MM.1S (cell line): ENCODE measurements around the gene MOB2.
"Not testable (repeated sequence)": the region's sequence is repeated elsewhere in the genome, so short reads cannot be mapped to it uniquely, and the experiment has no call there.

ENCODE experiments used
- DNase-seq: peaks from one replicate; pipeline ENCODE4 v3.0.0-alpha.2; 2015
- H2AFZ ChIP-seq: fragments of 300-600 bp; sonication (generic); 2 replicates; pipeline ENCODE4 v1.6.0; 2016; ENCODE audit warnings: antibody characterized with exemption, low read length
- H3F3A ChIP-seq: fragments of 300-600 bp; sonication (generic); 2 replicates; pipeline ENCODE4 v1.6.1; 2016; ENCODE audit warnings: mild to moderate bottlenecking, antibody characterized with exemption, low read length, moderate library complexity, mixed read lengths; ENCODE audit not compliant: insufficient read depth
- H3K27ac ChIP-seq: fragments of 300-600 bp; sonication (generic); 2 replicates; pipeline ENCODE4 v1.5.1; 2016; ENCODE audit warnings: mild to moderate bottlenecking, low read length
- H3K27me3 ChIP-seq: fragments of 300-600 bp; sonication (generic); replicated peaks from 2 replicates; pipeline ENCODE4 v1.6.0; 2016; ENCODE audit warnings: low read length; ENCODE audit not compliant: insufficient read depth
- H3K36me3 ChIP-seq: fragments of 300-600 bp; sonication (generic); replicated peaks from 2 replicates; pipeline ENCODE4 v1.6.1; 2016; ENCODE audit warnings: mild to moderate bottlenecking, low read length, mixed read lengths; ENCODE audit not compliant: insufficient read depth
- H3K4me1 ChIP-seq: fragments of 300-600 bp; sonication (generic); 2 replicates; pipeline ENCODE4 v1.6.1; 2016; ENCODE audit warnings: low read length, mixed read lengths
- H3K4me2 ChIP-seq: fragments of 300-600 bp; sonication (generic); 2 replicates; pipeline ENCODE4 v1.6.0; 2016; ENCODE audit warnings: low read depth, low read length
- H3K4me3 ChIP-seq: fragments of 300-600 bp; sonication (generic); 2 replicates; pipeline ENCODE4 v1.5.1; 2016; ENCODE audit warnings: low read length, mixed read lengths
- H3K79me2 ChIP-seq: fragments of 300-600 bp; sonication (generic); 2 replicates; pipeline ENCODE4 v1.6.1; 2016; ENCODE audit warnings: mixed run types, low read length, mixed read lengths
- H3K9ac ChIP-seq: fragments of 300-600 bp; sonication (generic); 2 replicates; pipeline ENCODE4 v1.6.1; 2016; ENCODE audit warnings: low read length, mixed read lengths
- H3K9me2 ChIP-seq: fragments of 300-600 bp; sonication (generic); replicated peaks from 2 replicates; pipeline ENCODE4 v1.6.1; 2016; ENCODE audit warnings: mild to moderate bottlenecking, low read length, mixed read lengths; ENCODE audit not compliant: insufficient read depth
- H3K9me3 ChIP-seq: fragments of 300-600 bp; sonication (generic); replicated peaks from 2 replicates; pipeline ENCODE4 v1.6.1; 2016; ENCODE audit warnings: mild to moderate bottlenecking, low read length, mixed read lengths; ENCODE audit not compliant: insufficient read depth
- H4K20me1 ChIP-seq: fragments of 300-600 bp; sonication (generic); 2 replicates; pipeline ENCODE4 v1.6.1; 2016; ENCODE audit warnings: mild to moderate bottlenecking, low read length, moderate library complexity, mixed read lengths; ENCODE audit not compliant: insufficient read depth
- CTCF ChIP-seq: fragments of 300-600 bp; sonication (generic); IDR thresholded peaks from 2 replicates; pipeline ENCODE4 v1.5.1; 2016; ENCODE audit warnings: antibody characterized with exemption, low read length, mixed read lengths
- EZH2 ChIP-seq: fragments of 300-600 bp; sonication (generic); optimal IDR thresholded peaks from 2 replicates; pipeline ENCODE3; 2017; ENCODE audit warnings: low read depth, mild to moderate bottlenecking, antibody characterized with exemption, low read length, mixed read lengths
- EZH2phosphoT487 ChIP-seq: fragments of 300-600 bp; sonication (generic); IDR thresholded peaks from 2 replicates; pipeline ENCODE4 v1.6.1; 2018; ENCODE audit warnings: antibody characterized with exemption, low read length

Gene MOB2

GRCh38 chr11:1436468-1437039, 50.0 kb downstream of the MOB2 start:
- Histone ChIP-seq H3K27me3 (peaks cover 8% of the 10 kb centered on the region), H3F3A (no peaks in the 10 kb centered on the region), H3K36me3 (no peaks in the 10 kb centered on the region), H3K9me3 (no peaks in the 10 kb centered on the region), H3K4me2 (no peak overlapping the region), H3K4me3 (no peak overlapping the region), H3K9me2 (no peaks in the 10 kb centered on the region), H3K27ac (no peak overlapping the region), H2AFZ (no peak overlapping the region), H4K20me1 (no peaks in the 10 kb centered on the region), H3K9ac (no peak overlapping the region), H3K4me1 (no peaks in the 10 kb centered on the region), H3K79me2 (no peaks in the 10 kb centered on the region)
- no peak for DNase-seq
- TF ChIP-seq EZH2: no peak
- TF ChIP-seq CTCF: no peak
- no peak for TF ChIP-seq EZH2phosphoT487

- TF ChIP-seq CTCF: no peak
- no peak for TF ChIP-seq EZH2phosphoT487
- TF ChIP-seq EZH2: no peak
- H4K20me1 ChIP-seq: no peaks in the 10 kb centered on the region
- no peak overlapping the region for H3K4me3 ChIP-seq
- H3K36me3 ChIP-seq: no peaks in the 10 kb centered on the region
- H3K4me2 ChIP-seq: no peak overlapping the region
- H3K79me2 ChIP-seq: no peaks in the 10 kb centered on the region
- no peak overlapping the region for H3K9ac ChIP-seq
- H3K4me1 ChIP-seq: no peaks in the 10 kb centered on the region
- H3K27ac ChIP-seq: no peak overlapping the region
- DNase-seq: no peak
- H3K27me3 ChIP-seq: peaks cover 8% of the 10 kb centered on the region
- no peaks in the 10 kb centered on the region for H3K9me2 ChIP-seq
- no peak overlapping the region for H2AFZ ChIP-seq
- H3K9me3 ChIP-seq: no peaks in the 10 kb centered on the region
- no peaks in the 10 kb centered on the region for H3F3A ChIP-seq
Observed at GRCh38 chr11:1435820-1436467, 50.6 kb downstream of the MOB2 start.

- H3K9me2 ChIP-seq, H3K36me3 ChIP-seq, H3K9me3 ChIP-seq, H3K4me3 ChIP-seq, DNase-seq, H2AFZ ChIP-seq, H3K27me3 ChIP-seq, H3F3A ChIP-seq, H3K4me2 ChIP-seq, H4K20me1 ChIP-seq, H3K79me2 ChIP-seq, H3K9ac ChIP-seq, H3K4me1 ChIP-seq, H3K27ac ChIP-seq: not testable (repeated sequence)
Observed at GRCh38 chr11:1435479-1435819, 51.1 kb downstream of the MOB2 start.

- H3K4me2 ChIP-seq: no peak overlapping the region
- no peak overlapping the region for H3K27ac ChIP-seq
- no peaks in the 10 kb centered on the region for H3K36me3 ChIP-seq
- no peaks in the 10 kb centered on the region for H3K4me1 ChIP-seq
- no peaks in the 10 kb centered on the region for H3K79me2 ChIP-seq
- H3K9ac ChIP-seq: no peak overlapping the region
- TF ChIP-seq EZH2: no peak
- no peak for TF ChIP-seq EZH2phosphoT487
- no peak for TF ChIP-seq CTCF
- H3K4me3 ChIP-seq: no peak overlapping the region
- H3K9me2 ChIP-seq: no peaks in the 10 kb centered on the region
- DNase-seq: no peak
- H3K9me3 ChIP-seq: no peaks in the 10 kb centered on the region
- no peaks in the 10 kb centered on the region for H4K20me1 ChIP-seq
- no peaks in the 10 kb centered on the region for H3F3A ChIP-seq
- no peak overlapping the region for H2AFZ ChIP-seq
- peaks cover 8% of the 10 kb centered on the region for H3K27me3 ChIP-seq
Observed at GRCh38 chr11:1433977-1434640, 52.5 kb downstream of the MOB2 start.
